ENCODE results near the gene DIP2C. TPM values are rescaled to one million over a fixed set of nuclear protein-coding genes. Genes with fewer than 3 reads are reported as not detected.

The DIP2C gene
- polyA plus RNA-seq, 1 of the 3 experiments (the other 2 are of a cell fraction) = 8.7 TPM

DNA sequence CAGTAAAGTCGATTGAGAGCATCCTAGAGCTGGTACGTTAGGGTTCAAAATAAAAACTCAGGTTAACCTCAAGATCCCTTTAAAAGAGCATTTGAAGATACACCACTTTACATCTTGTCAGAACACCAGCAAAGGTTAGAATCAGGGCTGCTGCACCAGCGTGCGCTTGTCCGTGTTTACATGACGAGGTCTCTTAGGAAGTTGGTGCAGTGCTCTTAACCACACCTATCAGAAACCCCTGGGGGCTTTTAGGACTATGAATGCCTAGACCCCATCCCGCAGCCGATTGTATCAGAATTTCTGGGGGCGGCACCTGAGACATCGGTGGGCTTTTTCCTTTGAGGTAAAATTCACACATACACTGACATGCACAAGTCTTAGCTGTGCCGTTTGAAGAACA lies 456.6 kb downstream of the DIP2C start:
- Histone ChIP-seq H2AFZ (ENCODE audit: low read depth) (no peak overlapping the region), H3K36me3 (replicated peaks in 1 of 2; ENCODE audit: control insufficient read depth in 1 of 2, insufficient read depth in 2 of 2, low read length in 1 of 2) (peaks cover 17 to 22% of the 10 kb centered on the region in 2 experiments), H3K4me2 (no peak overlapping the region), H3F3A (replicated peaks; ENCODE audit: insufficient read depth) (peaks cover 7% of the 10 kb centered on the region), H3K27ac (ENCODE audit: low read depth in 2 of 2, low read length in 1 of 2) (no peak overlapping the region), H3K79me2 (ENCODE audit: insufficient read depth) (no peaks in the 10 kb centered on the region; the same call in 1 of the 2 replicates), H3K9ac (no peak overlapping the region), H3K4me1 (ENCODE audit: control insufficient read depth in 1 of 2, insufficient read depth in 2 of 2, low read depth in 1 of 2, low read length in 1 of 2) (peaks cover 0 to 8% of the 10 kb centered on the region in 2 experiments; a peak in 2 of 4 replicates), H3K9me3 (no peaks in the 10 kb centered on the region), H4K20me1 (ENCODE audit: insufficient read depth) (no peaks in the 10 kb centered on the region), H3K9me2 (no peaks in the 10 kb centered on the region), H3K4me3 (ENCODE audit: low read depth in 2 of 2, low read length in 1 of 2) (no peak overlapping the region), H3K27me3 (ENCODE audit: insufficient read depth) (no peaks in the 10 kb centered on the region)
- CTCF ChIA-PET = no interaction called here
- POLR2A ChIA-PET = no interaction called here
- TF ChIP-seq YY1 (IDR thresholded peaks at IDR 0.05; ENCODE audit: low read depth) (no peak), TAF1 (IDR thresholded peaks at IDR 0.05; ENCODE audit: borderline replicate concordance, low read depth, low read length) (no peak), FOXJ3 (CRISPR knock-in tag; IDR thresholded peaks at IDR 0.05) (no peak), ZBTB33 (IDR thresholded peaks at IDR 0.05; ENCODE audit: borderline replicate concordance, low read depth) (no peak), MEF2A (IDR thresholded peaks at IDR 0.05; ENCODE audit: borderline replicate concordance, low read depth) (no peak), MAX (IDR thresholded peaks at IDR 0.05; ENCODE audit: low read depth) (no peak), RCOR1 (IDR thresholded peaks at IDR 0.05; ENCODE audit: low read length) (no peak)
- TF ChIP-seq, protein P1, sequence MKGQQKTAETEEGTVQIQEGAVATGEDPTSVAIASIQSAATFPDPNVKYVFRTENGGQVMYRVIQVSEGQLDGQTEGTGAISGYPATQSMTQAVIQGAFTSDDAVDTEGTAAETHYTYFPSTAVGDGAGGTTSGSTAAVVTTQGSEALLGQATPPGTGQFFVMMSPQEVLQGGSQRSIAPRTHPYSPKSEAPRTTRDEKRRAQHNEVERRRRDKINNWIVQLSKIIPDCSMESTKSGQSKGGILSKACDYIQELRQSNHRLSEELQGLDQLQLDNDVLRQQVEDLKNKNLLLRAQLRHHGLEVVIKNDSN (IDR thresholded peaks at IDR 0.05; ENCODE audit: borderline replicate concordance, low read depth) = no peak
- TF ChIP-seq, protein P2, sequence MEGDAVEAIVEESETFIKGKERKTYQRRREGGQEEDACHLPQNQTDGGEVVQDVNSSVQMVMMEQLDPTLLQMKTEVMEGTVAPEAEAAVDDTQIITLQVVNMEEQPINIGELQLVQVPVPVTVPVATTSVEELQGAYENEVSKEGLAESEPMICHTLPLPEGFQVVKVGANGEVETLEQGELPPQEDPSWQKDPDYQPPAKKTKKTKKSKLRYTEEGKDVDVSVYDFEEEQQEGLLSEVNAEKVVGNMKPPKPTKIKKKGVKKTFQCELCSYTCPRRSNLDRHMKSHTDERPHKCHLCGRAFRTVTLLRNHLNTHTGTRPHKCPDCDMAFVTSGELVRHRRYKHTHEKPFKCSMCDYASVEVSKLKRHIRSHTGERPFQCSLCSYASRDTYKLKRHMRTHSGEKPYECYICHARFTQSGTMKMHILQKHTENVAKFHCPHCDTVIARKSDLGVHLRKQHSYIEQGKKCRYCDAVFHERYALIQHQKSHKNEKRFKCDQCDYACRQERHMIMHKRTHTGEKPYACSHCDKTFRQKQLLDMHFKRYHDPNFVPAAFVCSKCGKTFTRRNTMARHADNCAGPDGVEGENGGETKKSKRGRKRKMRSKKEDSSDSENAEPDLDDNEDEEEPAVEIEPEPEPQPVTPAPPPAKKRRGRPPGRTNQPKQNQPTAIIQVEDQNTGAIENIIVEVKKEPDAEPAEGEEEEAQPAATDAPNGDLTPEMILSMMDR (IDR thresholded peaks at IDR 0.05) = no peak
- no peak for DNase-seq
- WGBS (ENCODE audit: low lambda C conversion rate) = 95% methylated on average over 11 of the region's 11 CpGs

GRCh38 chr10:232061-232460 lies 457.4 kb downstream of the DIP2C start:
- Histone ChIP-seq H3K9ac (no peak overlapping the region), H3K79me2 (ENCODE audit: insufficient read depth) (no peaks in the 10 kb centered on the region; the same call in 1 of the 2 replicates), H3K4me3 (ENCODE audit: low read depth in 2 of 2, low read length in 1 of 2) (no peak overlapping the region), H3K36me3 (replicated peaks in 1 of 2; ENCODE audit: control insufficient read depth in 1 of 2, insufficient read depth in 2 of 2, low read length in 1 of 2) (peaks cover 12 to 14% of the 10 kb centered on the region in 2 experiments), H3K4me2 (no peak overlapping the region), H3K9me3 (no peaks in the 10 kb centered on the region), H3K4me1 (ENCODE audit: control insufficient read depth in 1 of 2, insufficient read depth in 2 of 2, low read depth in 1 of 2, low read length in 1 of 2) (peaks cover 0 to 8% of the 10 kb centered on the region in 2 experiments; a peak in 2 of 4 replicates), H4K20me1 (ENCODE audit: insufficient read depth) (no peaks in the 10 kb centered on the region), H3F3A (replicated peaks; ENCODE audit: insufficient read depth) (peaks cover 3% of the 10 kb centered on the region), H2AFZ (ENCODE audit: low read depth) (no peak overlapping the region), H3K9me2 (no peaks in the 10 kb centered on the region), H3K27ac (ENCODE audit: low read depth in 2 of 2, low read length in 1 of 2) (no peak overlapping the region), H3K27me3 (ENCODE audit: insufficient read depth) (no peaks in the 10 kb centered on the region)
- TF ChIP-seq, protein P2 (IDR thresholded peaks at IDR 0.05) = no peak
- TF ChIP-seq RFX5 (IDR thresholded peaks at IDR 0.05; ENCODE audit: low read length) = no peak
- no peak for TF ChIP-seq ZBTB33 (IDR thresholded peaks at IDR 0.05; ENCODE audit: borderline replicate concordance, low read depth)
- no peak for TF ChIP-seq SMC3 (IDR thresholded peaks at IDR 0.05; ENCODE audit: low read depth, low read length)
- TF ChIP-seq, protein P3, sequence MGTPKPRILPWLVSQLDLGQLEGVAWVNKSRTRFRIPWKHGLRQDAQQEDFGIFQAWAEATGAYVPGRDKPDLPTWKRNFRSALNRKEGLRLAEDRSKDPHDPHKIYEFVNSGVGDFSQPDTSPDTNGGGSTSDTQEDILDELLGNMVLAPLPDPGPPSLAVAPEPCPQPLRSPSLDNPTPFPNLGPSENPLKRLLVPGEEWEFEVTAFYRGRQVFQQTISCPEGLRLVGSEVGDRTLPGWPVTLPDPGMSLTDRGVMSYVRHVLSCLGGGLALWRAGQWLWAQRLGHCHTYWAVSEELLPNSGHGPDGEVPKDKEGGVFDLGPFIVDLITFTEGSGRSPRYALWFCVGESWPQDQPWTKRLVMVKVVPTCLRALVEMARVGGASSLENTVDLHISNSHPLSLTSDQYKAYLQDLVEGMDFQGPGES (IDR thresholded peaks at IDR 0.05; ENCODE audit: low read depth, low read length) = no peak
- no peak for TF ChIP-seq ELF1 (IDR thresholded peaks at IDR 0.05)
- POLR2A ChIA-PET = no interaction called here
- DNase-seq = no peak
- 94% methylated on average over 3 of the region's 3 CpGs for WGBS (ENCODE audit: low lambda C conversion rate)
- CTCF ChIA-PET = interaction anchor here (1.2 to 2.8 kb wide), 4 partner anchors 9 to 557 kb away, joined by 3 to 10 read pairs (median 4); no protein-coding TSS in a partner anchor
